Type B pancreatic cell (in vitro differentiated cells): ENCODE results near the gene SPG11. TPM values are rescaled to one million over a fixed set of nuclear protein-coding genes. Genes with fewer than 3 reads are reported as not detected.

Source experiments
- DNase-seq: peaks from one replicate; pipeline ENCODE4 v3.0.0; 2021; ENCODE audit warnings: mixed read lengths; ENCODE audit not compliant: unreplicated experiment; ENCODE audit errors: extremely low spot score
- H3K27ac Mint-ChIP-seq: 2 replicates; pipeline ENCODE4 v1.8.0; 2021; ENCODE audit warnings: mild to moderate bottlenecking, mixed read lengths
- H3K27me3 Mint-ChIP-seq: 2 replicates; pipeline ENCODE4 v1.8.0; 2021; ENCODE audit warnings: mixed read lengths
- H3K36me3 Mint-ChIP-seq: 2 replicates; pipeline ENCODE4 v1.8.0; 2021; ENCODE audit warnings: mixed read lengths
- H3K4me1 Mint-ChIP-seq: one replicate; pipeline ENCODE4 v1.8.0; 2021; ENCODE audit warnings: mixed read lengths; ENCODE audit not compliant: unreplicated experiment
- H3K4me3 Mint-ChIP-seq: 2 replicates; pipeline ENCODE4 v1.8.0; 2021; ENCODE audit warnings: mild to moderate bottlenecking, mixed read lengths
- H3K9me3 Mint-ChIP-seq: 2 replicates; pipeline ENCODE4 v1.8.0; 2021; ENCODE audit warnings: mixed read lengths
- CTCF ChIP-seq: fragments of 200-600 bp; sonication (generic); conservative IDR thresholded peaks from 2 replicates; pipeline ENCODE4 v1.5.0; 2021; ENCODE audit warnings: antibody characterized with exemption, mild to moderate bottlenecking
- total RNA-seq: library from RNA; stranded (reverse); gene quantifications from 2 replicates; pipeline ENCODE4 v1.2.1, GENCODE V29; 2021; ENCODE audit warnings: low replicate concordance

Gene SPG11
- total RNA-seq, 1 donor from 2014 or later = 80.4 TPM

- Mint-ChIP-seq H3K4me1 (no peaks in the 10 kb centered on the region), H3K9me3 (no peaks in the 10 kb centered on the region), H3K27me3 (no peaks in the 10 kb centered on the region), H3K4me3 (no peak overlapping the region), H3K36me3 (peaks cover 35% of the 10 kb centered on the region), H3K27ac (peak overlapping the region; percentile 16)
- TF ChIP-seq CTCF = no peak
- no peak for DNase-seq
These were observed 72.1 kb downstream of the SPG11 start for GRCh38 chr15:44591326-44591725.

- no peak for TF ChIP-seq CTCF
- H3K36me3 Mint-ChIP-seq = peaks cover 42% of the 10 kb centered on the region
- no peaks in the 10 kb centered on the region for H3K27me3 Mint-ChIP-seq
- no peak overlapping the region for H3K27ac Mint-ChIP-seq
- no peak for DNase-seq
- no peaks in the 10 kb centered on the region for H3K9me3 Mint-ChIP-seq
- no peak overlapping the region for H3K4me3 Mint-ChIP-seq
- no peaks in the 10 kb centered on the region for H3K4me1 Mint-ChIP-seq
These were observed 74.9 kb downstream of the SPG11 start for GRCh38 chr15:44588541-44588940.

GRCh38 chr15:44585633-44586032, 77.8 kb downstream of the SPG11 start:
- Mint-ChIP-seq H3K4me3 (no peak overlapping the region), H3K9me3 (no peaks in the 10 kb centered on the region)
- no peak for TF ChIP-seq CTCF

GRCh38 chr15:44584162-44584749, 79.2 kb downstream of the SPG11 start:
- Mint-ChIP-seq H3K4me3 (no peak overlapping the region), H3K27ac (no peak overlapping the region), H3K36me3 (peaks cover 41% of the 10 kb centered on the region), H3K4me1 (no peaks in the 10 kb centered on the region), H3K9me3 (no peaks in the 10 kb centered on the region), H3K27me3 (no peaks in the 10 kb centered on the region)
- no peak for DNase-seq
- peak; percentile 44 for TF ChIP-seq CTCF

More at GRCh38 chr15:44585633-44586032, 77.8 kb downstream of the SPG11 start:
- Mint-ChIP-seq H3K36me3 (peaks cover 46% of the 10 kb centered on the region), H3K4me1 (no peaks in the 10 kb centered on the region), H3K27me3 (no peaks in the 10 kb centered on the region), H3K27ac (no peak overlapping the region)
- DNase-seq = no peak

- Mint-ChIP-seq H3K27me3 (no peaks in the 10 kb centered on the region), H3K36me3 (peaks cover 24% of the 10 kb centered on the region), H3K9me3 (no peaks in the 10 kb centered on the region), H3K4me1 (no peaks in the 10 kb centered on the region), H3K27ac (no peak overlapping the region), H3K4me3 (no peak overlapping the region)
- no peak for DNase-seq
- TF ChIP-seq CTCF = no peak
These were observed 83.4 kb downstream of the SPG11 start for GRCh38 chr15:44580105-44580504.

- no peak overlapping the region for H3K27ac Mint-ChIP-seq
- H3K36me3 Mint-ChIP-seq = peaks cover 13% of the 10 kb centered on the region
- no peak overlapping the region for H3K4me3 Mint-ChIP-seq
- DNase-seq = no peak
- TF ChIP-seq CTCF = no peak
- no peaks in the 10 kb centered on the region for H3K27me3 Mint-ChIP-seq
- no peaks in the 10 kb centered on the region for H3K9me3 Mint-ChIP-seq
- H3K4me1 Mint-ChIP-seq = no peaks in the 10 kb centered on the region
These were observed 88.7 kb downstream of the SPG11 start for GRCh38 chr15:44574734-44575133.
